Ascending aorta (tissue), 2 donors: ENCODE results near the gene PRR14L. TPM values are rescaled to one million over a fixed set of nuclear protein-coding genes. Genes with fewer than 3 reads are reported as not detected.
"Not testable (repeated sequence)": the region's sequence is repeated elsewhere in the genome, so short reads cannot be mapped to it uniquely, and the experiment has no call there.

Source experiments
- DNase-seq, 2 donors: peaks; one replicate each; pipeline ENCODE4 v3.0.0-alpha.2; 2019; ENCODE audit warnings: low spot score in 2 of 2
- H3K27ac ChIP-seq, 2 donors: fragments of 200-600 bp; sonication (generic); one replicate each; pipeline ENCODE4 v1.5.1; 2016 to 2017; ENCODE audit warnings: mild to moderate bottlenecking in 1 of 2
- H3K27me3 ChIP-seq: fragments of 200-600 bp; sonication (generic); one replicate; pipeline ENCODE4 v1.5.1; 2017
- H3K36me3 ChIP-seq, 2 donors: fragments of 200-600 bp; sonication (generic); one replicate each; pipeline ENCODE4 v1.5.1; 2016
- H3K4me1 ChIP-seq, 2 donors: fragments of 200-600 bp; sonication (generic); one replicate each; pipeline ENCODE4 v1.5.1; 2016 to 2017; ENCODE audit warnings: mild to moderate bottlenecking in 1 of 2
- H3K4me3 ChIP-seq, 2 donors: fragments of 200-600 bp; sonication (generic); one replicate each; pipeline ENCODE4 v1.5.1; 2016 to 2017; ENCODE audit warnings: mild to moderate bottlenecking in 1 of 2
- H3K9me3 ChIP-seq, 2 donors: fragments of 200-600 bp; sonication (generic); one replicate each; pipeline ENCODE4 v1.5.1; 2016
- CTCF ChIP-seq, 3 experiments: fragments of 200-600 bp in 2 of 3; fragments of 450-650 bp in 1 of 3; sonication (generic) in 2 of 3; IDR thresholded peaks; one replicate each; pipeline ENCODE4 v1.5.1; 2016 to 2019; ENCODE audit warnings: antibody characterized with exemption in 3 of 3, mild to moderate bottlenecking in 1 of 3, moderate library complexity in 1 of 3
- intact Hi-C: fragments of 100-400 bp; cut with DNase I; formaldehyde crosslinking; loops from one replicate; pipeline ENCODE4 v1.15.1; 2023
- total RNA-seq: library from RNA; depleted of rRNA; stranded (reverse); fragments of >200 nt; gene quantifications from one replicate; pipeline ENCODE4 v1.1.0, GENCODE V29; 2016

The PRR14L gene
- total RNA-seq, 1 donor from 2014 or later, result 17.2 TPM

DNA sequence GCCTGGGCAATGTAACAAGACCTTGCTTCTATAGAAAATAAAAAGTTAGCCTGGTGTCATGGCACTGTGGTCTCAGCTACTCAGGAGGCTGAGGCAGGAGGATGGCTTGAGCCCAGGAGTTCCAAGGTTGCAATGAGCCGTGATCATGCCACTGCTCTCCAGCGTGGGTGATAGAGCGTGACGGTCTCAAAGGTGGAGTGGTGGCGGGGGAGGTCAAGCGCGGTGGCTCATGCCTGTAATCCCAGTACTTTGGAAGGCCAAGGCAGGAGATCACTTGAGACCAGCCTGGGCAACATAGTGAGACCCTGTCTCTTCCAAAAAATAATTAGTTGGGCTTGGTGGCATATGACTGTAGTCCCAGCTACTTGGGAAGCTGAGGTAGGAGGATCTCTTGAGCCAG is 71.2 kb downstream of the PRR14L start:
- intact Hi-C loops, result no loop called here
- H3K9me3 ChIP-seq, result no peaks in the 10 kb centered on the region
- H3K27ac ChIP-seq, result peak overlapping the region in 1 of 2 donors; percentile 16

GRCh38 chr22:31676700-31677099 is 73.2 kb downstream of the PRR14L start:
- H3K27me3 ChIP-seq, result no peaks in the 10 kb centered on the region
- H3K4me1 ChIP-seq, result peaks cover 4 to 19% of the 10 kb centered on the region in 2 donors
- no peaks in the 10 kb centered on the region for H3K36me3 ChIP-seq
- peak overlapping the region; percentile 59 to 80 for H3K27ac ChIP-seq
- H3K9me3 ChIP-seq, result no peaks in the 10 kb centered on the region
- intact Hi-C loops, result loop anchor here (2.0 kb wide), 1 partner anchor 14 kb away; the partner anchor contains the start of gene PISD
- peak; percentile 92 to 97 for DNase-seq
- peak overlapping the region; percentile 37 to 61 for H3K4me3 ChIP-seq
- TF ChIP-seq CTCF (IDR thresholded peaks at IDR 0.05), result no peak

More for the DNA sequence above, 71.2 kb downstream of the PRR14L start:
- H3K27me3 ChIP-seq, result no peaks in the 10 kb centered on the region
- H3K4me3 ChIP-seq, result no peak overlapping the region
- TF ChIP-seq CTCF (IDR thresholded peaks at IDR 0.05), result no peak
- no peaks in the 10 kb centered on the region for H3K36me3 ChIP-seq
- peaks cover 4 to 35% of the 10 kb centered on the region in 2 donors for H3K4me1 ChIP-seq
- no peak for DNase-seq

DNA sequence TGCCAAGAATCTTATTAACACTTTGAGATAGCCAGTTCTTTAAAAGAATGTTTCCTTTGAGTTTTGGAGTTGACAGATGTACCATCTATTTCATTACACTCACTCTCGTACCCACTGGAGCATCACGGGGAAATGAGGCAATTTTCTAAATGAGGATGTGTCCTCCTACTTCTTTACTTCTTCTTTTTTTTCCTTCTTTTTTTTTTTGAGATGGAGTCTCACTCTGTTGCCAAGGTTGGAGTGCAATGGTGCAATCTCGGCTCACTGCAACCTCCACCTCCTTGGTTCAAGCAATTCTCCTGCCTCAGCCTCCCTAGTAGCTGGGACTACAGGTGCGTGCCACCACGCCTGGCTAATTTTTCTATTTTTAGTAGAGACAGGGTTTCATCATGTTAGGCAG is 75.7 kb downstream of the PRR14L start:
- H3K9me3 ChIP-seq, H3K36me3 ChIP-seq, H3K4me1 ChIP-seq, H3K27me3 ChIP-seq, H3K27ac ChIP-seq, DNase-seq, H3K4me3 ChIP-seq, intact Hi-C loops: not testable (repeated sequence)

GRCh38 chr22:31668849-31669248 is 81.1 kb downstream of the PRR14L start:
- H3K27ac ChIP-seq, H3K27me3 ChIP-seq, H3K4me3 ChIP-seq, H3K36me3 ChIP-seq, DNase-seq, H3K4me1 ChIP-seq, H3K9me3 ChIP-seq: not testable (repeated sequence)
- intact Hi-C loops, result loop anchor here (10.0 kb wide), 1 partner anchor 276 kb away; the partner anchor contains the start of gene YWHAH

DNA sequence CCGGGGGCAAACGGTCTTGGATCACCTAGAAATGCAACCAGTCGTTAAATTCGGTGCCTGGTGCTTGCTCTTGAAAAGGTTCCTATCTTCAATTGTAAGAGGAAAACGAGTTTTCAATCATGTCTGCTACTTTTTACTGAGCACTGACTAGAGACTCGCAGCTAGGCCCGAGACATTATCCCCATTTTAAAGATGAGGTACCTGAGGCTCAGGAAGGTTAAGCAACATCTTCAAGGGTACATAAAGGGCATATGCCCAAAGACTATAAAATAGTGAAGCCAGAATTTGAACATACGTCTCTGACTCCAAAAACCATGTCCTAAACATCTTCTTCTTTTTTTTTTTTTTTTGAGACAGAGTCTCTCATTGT is 87.3 kb downstream of the PRR14L start:
- DNase-seq, result no peak
- intact Hi-C loops, result loop anchor here (1.0 to 10.0 kb wide), 4 partner anchors 14 to 282 kb away; partner anchors contain the start of gene YWHAH
- H3K36me3 ChIP-seq, result no peaks in the 10 kb centered on the region
- no peak for TF ChIP-seq CTCF (IDR thresholded peaks at IDR 0.05)
- no peaks in the 10 kb centered on the region for H3K9me3 ChIP-seq
- H3K4me3 ChIP-seq, result peak overlapping the region; percentile 58 to 85
- H3K4me1 ChIP-seq, result peaks cover 6% of the 10 kb centered on the region in 2 donors
- H3K27ac ChIP-seq, result peak overlapping the region; percentile 46 to 61
- H3K27me3 ChIP-seq, result no peaks in the 10 kb centered on the region

GRCh38 chr22:31661851-31662667 is 87.9 kb downstream of the PRR14L start, which contains the start of gene PISD:
PISD (minus strand) TSS chr22:31662215; CDS start chr22:31662208, 7 bp downstream.
- intact Hi-C loops, result loop anchor here (1.0 to 10.0 kb wide), 4 partner anchors 15 to 283 kb away; partner anchors contain the start of gene YWHAH
- TF ChIP-seq CTCF (IDR thresholded peaks at IDR 0.05), result no peak
- Histone ChIP-seq H3K36me3 (no peaks in the 10 kb centered on the region), H3K4me1 (peaks cover 6% of the 10 kb centered on the region in 2 donors), H3K9me3 (no peaks in the 10 kb centered on the region), H3K4me3 (peak within 1 kb of the TSS; percentile 58 to 85), H3K27ac (peak within 1 kb of the TSS; percentile 46 to 61), H3K27me3 (no peaks in the 10 kb centered on the region)
- DNase-seq, result peak; percentile 92 to 98

DNA sequence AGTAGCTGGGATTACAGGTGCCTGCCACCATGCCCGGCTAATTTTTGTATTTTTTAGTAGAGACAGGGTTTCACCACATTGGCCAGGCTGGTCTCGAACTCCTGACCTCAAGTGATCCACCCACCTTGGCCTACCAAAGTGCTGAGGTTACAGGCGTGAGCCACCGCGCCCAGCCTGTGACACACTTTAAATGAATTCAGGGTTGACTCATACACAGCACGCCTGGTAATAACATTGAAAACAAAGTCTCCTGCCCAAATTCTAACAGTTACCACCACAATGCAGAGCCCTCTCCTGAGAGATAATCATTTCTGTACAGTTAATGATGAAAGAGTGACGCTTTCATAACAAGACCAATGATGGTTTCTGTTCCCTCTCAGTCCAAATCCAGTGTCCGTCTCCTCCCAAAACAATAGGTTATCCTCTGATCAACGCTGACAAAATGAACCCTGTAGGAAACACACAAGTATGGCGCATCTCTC is 89.0 kb downstream of the PRR14L start:
- H3K4me3 ChIP-seq, result peak overlapping the region; percentile 58 to 85
- H3K27me3 ChIP-seq, DNase-seq, H3K4me1 ChIP-seq, H3K27ac ChIP-seq, H3K9me3 ChIP-seq, H3K36me3 ChIP-seq: not testable (repeated sequence)
- intact Hi-C loops, result loop anchor here (10.0 kb wide), 1 partner anchor 284 kb away; the partner anchor contains the start of gene YWHAH
